Measurements from ENCODE around the gene PIGN.
A peak's percentile ranks its signal among the peaks of the same experiment; 100 is the strongest.

The PIGN gene

DNA sequence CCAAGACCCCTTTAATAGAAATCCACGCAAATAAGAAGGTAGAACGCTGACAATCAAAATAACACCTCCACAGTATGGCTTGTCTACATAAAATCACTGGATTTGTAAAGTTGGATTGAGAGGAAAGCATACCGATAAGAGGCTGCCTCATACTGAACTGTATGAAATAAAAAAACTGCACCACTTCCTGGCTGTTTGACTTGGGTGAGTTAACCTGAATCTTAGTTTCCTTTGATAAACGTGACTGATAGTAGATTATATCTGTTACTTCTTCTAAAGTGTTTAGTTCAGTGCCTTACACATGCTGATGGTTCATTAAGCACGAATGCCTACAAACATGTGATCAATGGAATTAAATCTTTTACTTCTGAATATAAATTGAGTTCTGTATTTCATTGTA is 153.6 kb downstream of the PIGN start:
- no peak overlapping the region for H3K27ac ChIP-seq (ENCODE audit: low read depth, low read length)
- no peaks in the 10 kb centered on the region for H3K36me3 ChIP-seq (ENCODE audit: control insufficient read depth, insufficient read depth, low read length)
- no peak overlapping the region for H3K4me3 ChIP-seq (ENCODE audit: low read depth, low read length)
- no peaks in the 10 kb centered on the region for H3K9me3 ChIP-seq (ENCODE audit: control insufficient read depth, insufficient read depth, low read length)
- no peak overlapping the region for H3K9ac ChIP-seq (ENCODE audit: low read depth, low read length)
- peaks cover 12% of the 10 kb centered on the region for H3K4me1 ChIP-seq (ENCODE audit: control insufficient read depth, insufficient read depth, low read length)
- H3K27me3 ChIP-seq (ENCODE audit: control insufficient read depth, insufficient read depth, low read length): no peaks in the 10 kb centered on the region

DNA sequence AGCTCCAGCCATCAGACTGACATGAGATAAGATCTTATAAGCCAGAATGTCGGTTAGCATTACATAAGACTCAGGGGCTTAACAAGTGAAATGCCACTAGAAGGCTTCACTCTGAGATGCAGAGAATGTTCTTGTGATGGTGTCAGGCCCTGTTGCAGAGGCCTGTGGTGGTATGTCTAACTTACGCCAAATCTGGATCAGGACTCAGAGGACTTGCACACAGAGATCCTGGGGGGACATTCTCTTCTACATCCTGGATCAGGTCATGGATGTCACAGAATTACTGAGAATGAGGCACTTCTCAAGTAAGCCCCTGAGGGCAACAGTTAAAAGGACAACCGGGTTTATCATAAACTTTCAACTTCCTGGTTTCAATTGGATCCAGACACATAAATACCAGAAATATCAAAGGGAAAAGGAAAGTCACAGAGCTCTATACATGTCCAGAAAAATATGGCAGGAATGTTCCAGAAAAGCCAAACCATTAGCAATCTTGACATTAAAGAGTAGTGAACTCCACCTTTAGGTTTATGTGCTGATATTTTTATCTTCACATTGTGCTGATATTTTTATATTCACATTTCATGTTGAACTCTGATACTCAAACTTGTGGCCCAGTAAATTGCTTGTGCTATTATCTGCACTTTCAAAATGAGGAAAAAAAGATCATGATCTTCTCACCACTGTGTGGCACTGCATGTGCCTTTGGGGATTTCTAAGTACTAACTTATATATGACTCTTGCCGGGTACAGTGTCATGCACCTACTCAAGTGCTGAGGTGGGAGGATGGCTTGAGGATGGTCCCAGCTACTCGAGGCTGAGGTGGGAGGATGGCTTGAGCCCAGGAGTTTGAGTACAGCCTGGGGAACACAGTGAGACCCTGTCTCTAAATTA is 156.5 kb downstream of the PIGN start:
- Histone ChIP-seq H3K4me3 (ENCODE audit: low read depth, low read length) (no peak overlapping the region), H3K27me3 (ENCODE audit: control insufficient read depth, insufficient read depth, low read length) (no peaks in the 10 kb centered on the region), H3K36me3 (ENCODE audit: control insufficient read depth, insufficient read depth, low read length) (no peaks in the 10 kb centered on the region), H3K27ac (ENCODE audit: low read depth, low read length) (no peak overlapping the region), H3K9me3 (ENCODE audit: control insufficient read depth, insufficient read depth, low read length) (no peaks in the 10 kb centered on the region), H3K4me1 (ENCODE audit: control insufficient read depth, insufficient read depth, low read length) (peaks cover 16% of the 10 kb centered on the region), H3K9ac (ENCODE audit: low read depth, low read length) (no peak overlapping the region)

DNA sequence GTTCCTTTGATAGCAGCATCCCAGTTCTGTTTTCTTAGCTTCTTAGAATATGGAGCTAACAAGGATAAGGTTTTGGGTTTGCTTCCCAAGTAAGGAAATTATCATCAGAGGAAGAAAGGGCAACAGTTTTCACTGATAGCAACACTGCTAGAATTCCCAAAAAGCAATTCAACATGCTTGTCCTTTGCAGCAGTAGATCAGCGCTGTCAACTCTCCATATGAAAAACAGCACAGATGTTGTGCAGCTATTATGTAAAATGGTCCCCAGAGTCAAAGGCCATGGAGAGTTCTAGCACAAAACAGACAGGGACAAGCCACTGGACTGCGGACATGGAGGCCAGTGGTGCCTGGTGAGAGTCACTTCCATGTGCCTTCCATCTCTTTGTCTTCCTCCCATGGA is 158.1 kb downstream of the PIGN start:
- H3K36me3 ChIP-seq (ENCODE audit: control insufficient read depth, insufficient read depth, low read length): no peaks in the 10 kb centered on the region
- no peak overlapping the region for H3K27ac ChIP-seq (ENCODE audit: low read depth, low read length)
- H3K9me3 ChIP-seq (ENCODE audit: control insufficient read depth, insufficient read depth, low read length): no peaks in the 10 kb centered on the region
- no peaks in the 10 kb centered on the region for H3K27me3 ChIP-seq (ENCODE audit: control insufficient read depth, insufficient read depth, low read length)
- H3K9ac ChIP-seq (ENCODE audit: low read depth, low read length): no peak overlapping the region
- peaks cover 16% of the 10 kb centered on the region for H3K4me1 ChIP-seq (ENCODE audit: control insufficient read depth, insufficient read depth, low read length)
- no peak overlapping the region for H3K4me3 ChIP-seq (ENCODE audit: low read depth, low read length)

DNA sequence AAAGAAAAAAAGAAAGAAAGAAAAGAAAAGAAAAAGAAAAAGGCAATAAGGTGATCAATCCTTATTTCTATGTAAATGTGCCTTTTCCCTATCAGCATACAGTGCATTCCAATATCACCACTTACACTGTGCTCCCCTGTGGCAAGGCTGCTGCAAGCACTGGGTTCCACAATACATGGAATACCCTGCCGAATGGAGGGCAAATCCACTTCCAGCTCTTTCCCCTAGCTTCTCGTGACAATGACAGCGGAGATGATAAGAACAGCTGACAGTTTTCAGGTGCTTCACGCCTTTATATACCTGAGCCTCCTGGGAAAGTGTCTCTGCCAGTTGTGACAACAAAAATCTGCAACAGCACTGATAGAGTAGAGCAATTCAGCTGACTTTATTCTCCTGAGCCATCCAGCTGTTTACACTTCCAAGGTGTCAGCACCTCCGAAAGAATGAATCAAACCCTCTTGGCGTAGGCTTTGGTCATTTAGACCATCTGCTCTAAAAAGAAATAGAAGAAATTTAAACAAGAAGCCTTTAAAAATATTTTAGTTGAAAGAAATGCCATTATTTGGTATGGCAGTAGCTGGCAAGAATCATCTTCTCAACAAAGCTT is 158.8 kb downstream of the PIGN start:
- Histone ChIP-seq H3K27ac (ENCODE audit: low read depth, low read length) (peak overlapping the region; percentile 50), H3K36me3 (ENCODE audit: control insufficient read depth, insufficient read depth, low read length) (no peaks in the 10 kb centered on the region), H3K4me3 (ENCODE audit: low read depth, low read length) (no peak overlapping the region), H3K27me3 (ENCODE audit: control insufficient read depth, insufficient read depth, low read length) (no peaks in the 10 kb centered on the region), H3K9ac (ENCODE audit: low read depth, low read length) (no peak overlapping the region), H3K9me3 (ENCODE audit: control insufficient read depth, insufficient read depth, low read length) (no peaks in the 10 kb centered on the region), H3K4me1 (ENCODE audit: control insufficient read depth, insufficient read depth, low read length) (peaks cover 16% of the 10 kb centered on the region)

DNA sequence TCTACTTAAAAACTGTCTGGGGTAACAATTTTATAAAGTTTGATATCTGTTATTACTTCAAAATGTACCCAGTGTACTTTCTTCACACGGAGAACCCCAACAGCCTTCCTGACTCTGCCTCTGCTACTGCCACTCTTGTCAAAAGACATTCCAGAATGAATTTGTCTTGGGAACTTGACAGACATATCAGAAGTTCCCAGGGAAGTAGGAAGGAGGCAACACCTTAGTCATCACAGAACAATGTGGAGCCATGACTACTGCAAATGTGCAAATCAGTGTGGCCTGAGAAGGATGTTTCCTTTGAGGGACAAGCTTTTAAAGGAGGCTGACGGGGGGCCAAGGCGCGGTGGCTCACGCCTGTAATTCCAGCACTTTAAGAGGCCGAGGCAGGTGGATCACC is 160.3 kb downstream of the PIGN start:
- Histone ChIP-seq H3K4me3 (ENCODE audit: low read depth, low read length) (no peak overlapping the region), H3K27ac (ENCODE audit: low read depth, low read length) (peak overlapping the region; percentile 44), H3K4me1 (ENCODE audit: control insufficient read depth, insufficient read depth, low read length) (peaks cover 16% of the 10 kb centered on the region), H3K27me3 (ENCODE audit: control insufficient read depth, insufficient read depth, low read length) (no peaks in the 10 kb centered on the region), H3K36me3 (ENCODE audit: control insufficient read depth, insufficient read depth, low read length) (no peaks in the 10 kb centered on the region), H3K9ac (ENCODE audit: low read depth, low read length) (no peak overlapping the region), H3K9me3 (ENCODE audit: control insufficient read depth, insufficient read depth, low read length) (no peaks in the 10 kb centered on the region)

DNA sequence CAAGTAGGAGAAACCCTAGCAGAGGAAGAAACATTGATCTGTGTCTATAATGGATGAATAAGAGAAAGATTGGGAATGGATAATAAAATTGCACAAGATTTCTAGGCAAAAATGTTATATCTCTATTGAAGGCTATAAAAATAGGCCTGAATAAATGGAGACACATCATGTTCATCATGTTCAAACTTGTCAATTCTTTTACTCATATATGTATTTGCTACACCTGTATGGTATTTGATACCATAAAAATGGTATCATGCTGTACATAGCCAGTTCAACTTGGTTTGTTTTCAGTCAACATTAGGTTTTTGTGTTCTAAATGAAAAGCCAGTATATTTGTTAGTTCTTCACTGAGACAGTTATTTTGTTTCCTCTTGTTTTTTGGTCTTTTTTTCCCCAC is 161.9 kb downstream of the PIGN start:
- Histone ChIP-seq H3K4me3 (ENCODE audit: low read depth, low read length) (no peak overlapping the region), H3K4me1 (ENCODE audit: control insufficient read depth, insufficient read depth, low read length) (peaks cover 16% of the 10 kb centered on the region), H3K36me3 (ENCODE audit: control insufficient read depth, insufficient read depth, low read length) (no peaks in the 10 kb centered on the region), H3K27ac (ENCODE audit: low read depth, low read length) (no peak overlapping the region), H3K27me3 (ENCODE audit: control insufficient read depth, insufficient read depth, low read length) (no peaks in the 10 kb centered on the region), H3K9me3 (ENCODE audit: control insufficient read depth, insufficient read depth, low read length) (no peaks in the 10 kb centered on the region), H3K9ac (ENCODE audit: low read depth, low read length) (no peak overlapping the region)

DNA sequence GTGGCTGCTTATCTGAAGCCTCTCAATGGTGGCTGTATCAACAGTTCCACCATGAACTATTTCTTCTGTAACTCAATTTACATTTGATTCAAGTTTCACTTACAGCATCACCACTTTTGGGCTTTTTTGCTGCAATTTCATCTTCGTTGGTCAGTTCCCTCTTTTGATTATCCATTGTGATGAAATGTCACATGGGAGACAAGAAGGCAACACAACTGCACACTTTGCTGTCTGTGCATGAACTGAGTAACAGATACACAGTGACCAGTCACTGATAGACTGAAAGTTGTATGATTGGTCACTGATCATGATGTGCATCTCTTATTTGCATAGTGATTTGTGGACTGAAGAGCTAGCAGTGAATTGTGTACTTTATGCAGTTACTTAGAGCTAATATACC is 163.3 kb downstream of the PIGN start:
- Histone ChIP-seq H3K27me3 (ENCODE audit: control insufficient read depth, insufficient read depth, low read length) (no peaks in the 10 kb centered on the region), H3K4me3 (ENCODE audit: low read depth, low read length) (no peak overlapping the region), H3K36me3 (ENCODE audit: control insufficient read depth, insufficient read depth, low read length) (no peaks in the 10 kb centered on the region), H3K9me3 (ENCODE audit: control insufficient read depth, insufficient read depth, low read length) (no peaks in the 10 kb centered on the region), H3K27ac (ENCODE audit: low read depth, low read length) (no peak overlapping the region), H3K4me1 (ENCODE audit: control insufficient read depth, insufficient read depth, low read length) (peaks cover 8% of the 10 kb centered on the region), H3K9ac (ENCODE audit: low read depth, low read length) (no peak overlapping the region)

DNA sequence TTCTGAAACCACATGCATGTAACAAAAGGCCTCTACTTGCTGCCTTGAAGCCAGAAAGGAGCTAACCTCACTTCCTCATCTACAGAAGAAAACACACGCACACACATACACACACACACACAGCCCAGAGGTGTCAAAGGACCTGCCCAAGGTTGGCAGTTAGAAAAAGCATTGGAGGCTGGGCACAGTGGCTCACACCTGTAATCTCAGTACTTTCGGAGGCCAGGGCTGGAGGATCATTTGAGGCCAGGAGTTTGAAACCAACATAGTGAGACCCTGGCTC is 168.2 kb downstream of the PIGN start:
- Histone ChIP-seq H3K36me3 (ENCODE audit: control insufficient read depth, insufficient read depth, low read length) (no peaks in the 10 kb centered on the region), H3K27ac (ENCODE audit: low read depth, low read length) (no peak overlapping the region), H3K9ac (ENCODE audit: low read depth, low read length) (no peak overlapping the region), H3K4me3 (ENCODE audit: low read depth, low read length) (no peak overlapping the region), H3K4me1 (ENCODE audit: control insufficient read depth, insufficient read depth, low read length) (no peaks in the 10 kb centered on the region), H3K9me3 (ENCODE audit: control insufficient read depth, insufficient read depth, low read length) (no peaks in the 10 kb centered on the region), H3K27me3 (ENCODE audit: control insufficient read depth, insufficient read depth, low read length) (no peaks in the 10 kb centered on the region)

DNA sequence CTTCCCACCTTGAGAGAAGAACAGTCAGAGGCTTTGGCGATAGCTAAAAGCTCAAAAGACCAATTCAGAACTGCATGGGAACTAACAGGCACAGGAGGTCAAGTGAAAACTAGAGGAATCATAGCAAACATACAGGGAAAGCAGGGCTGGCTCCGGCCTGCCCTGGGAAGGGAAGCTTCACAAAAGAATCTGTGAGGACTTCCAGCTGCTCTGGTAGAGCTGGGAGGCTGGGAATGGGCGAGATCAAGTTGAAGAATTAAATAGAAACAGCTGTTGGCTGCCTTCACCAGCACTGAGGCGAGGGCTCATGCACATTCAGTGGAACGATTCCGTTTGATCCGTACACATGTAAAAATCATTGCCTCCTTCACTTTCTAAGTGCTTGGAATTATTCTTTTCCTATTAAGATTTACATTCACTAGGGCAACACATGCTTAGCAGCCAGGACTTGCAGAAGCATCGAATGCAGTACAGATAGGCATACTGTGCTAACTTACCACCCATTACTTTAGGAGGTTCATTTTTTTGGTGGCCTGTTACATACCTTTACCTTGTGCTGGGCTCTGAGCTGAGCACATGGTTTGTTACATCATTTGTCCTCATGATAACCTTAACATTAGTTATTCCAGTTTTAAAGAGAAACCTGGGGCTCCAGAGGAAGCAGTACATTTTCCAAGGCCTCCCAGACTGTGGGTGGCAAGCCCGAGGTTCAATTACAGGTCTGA is 168.7 kb downstream of the PIGN start:
- no peaks in the 10 kb centered on the region for H3K27me3 ChIP-seq (ENCODE audit: control insufficient read depth, insufficient read depth, low read length)
- H3K9ac ChIP-seq (ENCODE audit: low read depth, low read length): no peak overlapping the region

DNA sequence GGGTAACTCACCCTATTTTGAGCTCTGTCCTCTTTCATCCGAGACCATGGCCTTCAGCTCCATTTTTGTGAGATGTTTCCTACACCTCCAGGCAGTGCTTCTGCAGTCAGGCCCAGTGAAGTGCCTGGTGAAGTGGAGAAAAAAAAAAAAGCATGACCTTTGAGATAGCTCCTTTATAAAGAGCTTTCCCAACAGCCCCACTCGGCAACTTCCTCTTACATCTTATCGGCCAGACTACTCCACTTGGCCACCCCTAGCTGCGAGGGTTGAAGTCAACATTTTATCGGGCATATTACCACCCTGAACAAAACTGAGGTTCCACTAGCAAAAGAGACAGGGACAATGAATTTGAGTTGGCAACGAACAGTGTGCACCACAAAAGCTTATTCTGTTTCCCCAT is 169.2 kb downstream of the PIGN start:
- no peak overlapping the region for H3K27ac ChIP-seq (ENCODE audit: low read depth, low read length)
- H3K4me3 ChIP-seq (ENCODE audit: low read depth, low read length): no peak overlapping the region
- no peaks in the 10 kb centered on the region for H3K36me3 ChIP-seq (ENCODE audit: control insufficient read depth, insufficient read depth, low read length)
- H3K27me3 ChIP-seq (ENCODE audit: control insufficient read depth, insufficient read depth, low read length): no peaks in the 10 kb centered on the region
- H3K4me1 ChIP-seq (ENCODE audit: control insufficient read depth, insufficient read depth, low read length): no peaks in the 10 kb centered on the region
- H3K9ac ChIP-seq (ENCODE audit: low read depth, low read length): no peak overlapping the region
- no peaks in the 10 kb centered on the region for H3K9me3 ChIP-seq (ENCODE audit: control insufficient read depth, insufficient read depth, low read length)

More for the DNA sequence above, 168.7 kb downstream of the PIGN start:
- Histone ChIP-seq H3K4me1 (ENCODE audit: control insufficient read depth, insufficient read depth, low read length) (no peaks in the 10 kb centered on the region), H3K9me3 (ENCODE audit: control insufficient read depth, insufficient read depth, low read length) (no peaks in the 10 kb centered on the region), H3K4me3 (ENCODE audit: low read depth, low read length) (no peak overlapping the region), H3K27ac (ENCODE audit: low read depth, low read length) (no peak overlapping the region), H3K36me3 (ENCODE audit: control insufficient read depth, insufficient read depth, low read length) (no peaks in the 10 kb centered on the region)

DNA sequence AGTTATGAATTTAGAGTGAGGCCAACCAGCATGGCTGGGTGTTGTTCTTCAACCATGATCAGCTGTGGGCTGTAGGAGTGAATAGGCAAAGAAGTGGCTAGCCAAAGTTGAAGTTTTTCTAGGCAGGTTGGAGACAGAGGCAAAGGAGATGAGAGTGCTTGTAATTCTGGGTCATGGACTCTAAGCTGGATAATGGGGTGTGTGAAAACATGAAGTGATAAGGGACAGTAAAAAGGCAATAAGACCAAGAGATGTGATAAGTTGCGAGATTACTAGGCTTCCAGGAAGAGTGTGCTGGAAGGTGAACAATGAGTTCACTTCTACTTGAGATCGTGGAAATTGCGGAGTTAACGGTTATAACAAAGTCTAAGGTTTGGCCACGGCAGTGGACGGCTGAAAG is 175.4 kb downstream of the PIGN start:
- Histone ChIP-seq H3K4me1 (ENCODE audit: control insufficient read depth, insufficient read depth, low read length) (no peaks in the 10 kb centered on the region), H3K4me3 (ENCODE audit: low read depth, low read length) (no peak overlapping the region), H3K27me3 (ENCODE audit: control insufficient read depth, insufficient read depth, low read length) (no peaks in the 10 kb centered on the region), H3K27ac (ENCODE audit: low read depth, low read length) (no peak overlapping the region), H3K9ac (ENCODE audit: low read depth, low read length) (no peak overlapping the region), H3K9me3 (ENCODE audit: control insufficient read depth, insufficient read depth, low read length) (0 out of 2 replicates have a peak, but pooled peaks cover 3% of the 10 kb centered on the region), H3K36me3 (ENCODE audit: control insufficient read depth, insufficient read depth, low read length) (no peaks in the 10 kb centered on the region)

Measured in HUES48 (cell line).